Limb (tissue), 2 donors: ENCODE results near the gene KATNBL1.
"Not testable (repeated sequence)": the region's sequence is repeated elsewhere in the genome, so short reads cannot be mapped to it uniquely, and the experiment has no call there.

Experiments used
- DNase-seq, 2 donors: peaks; one replicate each; pipeline ENCODE4 v3.0.0-alpha.2; 2016; ENCODE audit errors: extremely low spot score in 2 of 2

Gene KATNBL1

GRCh38 chr15:34203305-34203704 is 6.6 kb downstream of the KATNBL1 start:
- no peak for DNase-seq

- not testable (repeated sequence) for DNase-seq
Observed at GRCh38 chr15:34193272-34193671, 16.6 kb downstream of the KATNBL1 start.

GRCh38 chr15:34188711-34189110 is 21.2 kb downstream of the KATNBL1 start:
- DNase-seq, result no peak

- no peak for DNase-seq
Observed at GRCh38 chr15:34185666-34186065, 24.2 kb downstream of the KATNBL1 start.

GRCh38 chr15:34182942-34183341 is 27.0 kb downstream of the KATNBL1 start:
- no peak for DNase-seq

- DNase-seq, result no peak
Observed at GRCh38 chr15:34179234-34179633, 30.7 kb downstream of the KATNBL1 start.

- not testable (repeated sequence) for DNase-seq
Observed at GRCh38 chr15:34165987-34166573, 43.8 kb downstream of the KATNBL1 start.

- DNase-seq, result no peak
Observed at GRCh38 chr15:34161329-34161963, 48.5 kb downstream of the KATNBL1 start.

- DNase-seq, result no peak
Observed at GRCh38 chr15:34160735-34161134, 49.2 kb downstream of the KATNBL1 start.

- no peak for DNase-seq
Observed at GRCh38 chr15:34158355-34158754, 51.5 kb downstream of the KATNBL1 start.

- DNase-seq, result no peak
Observed at GRCh38 chr15:34155859-34156258, 54.0 kb downstream of the KATNBL1 start.

GRCh38 chr15:34154725-34155204 is 55.1 kb downstream of the KATNBL1 start:
- DNase-seq, result no peak

- DNase-seq, result no peak
Observed at GRCh38 chr15:34147371-34148140, 62.3 kb downstream of the KATNBL1 start.

GRCh38 chr15:34133511-34133910 is 76.4 kb downstream of the KATNBL1 start:
- DNase-seq, result no peak

- no peak for DNase-seq
Observed at GRCh38 chr15:34132881-34133280, 77.0 kb downstream of the KATNBL1 start.

- DNase-seq, result no peak
Observed at GRCh38 chr15:34128898-34129297, 81.0 kb downstream of the KATNBL1 start.

GRCh38 chr15:34126522-34126921 is 83.4 kb downstream of the KATNBL1 start:
- no peak for DNase-seq

- DNase-seq, result no peak
Observed at GRCh38 chr15:34125945-34126344, 84.0 kb downstream of the KATNBL1 start.

- DNase-seq, result no peak
Observed at GRCh38 chr15:34124651-34125050, 85.2 kb downstream of the KATNBL1 start.

GRCh38 chr15:34122771-34123183 is 87.1 kb downstream of the KATNBL1 start:
- DNase-seq, result no peak

- DNase-seq, result not testable (repeated sequence)
Observed at GRCh38 chr15:34121786-34122185, 88.1 kb downstream of the KATNBL1 start.

GRCh38 chr15:34120420-34120819 is 89.5 kb downstream of the KATNBL1 start:
- DNase-seq, result not testable (repeated sequence)
